ENCODE results near the gene EPB41L4A.
"Not testable (repeated sequence)": the region's sequence is repeated elsewhere in the genome, so short reads cannot be mapped to it uniquely, and the experiment has no call there.

EPB41L4A gene

GRCh38 chr5:112401924-112402323, 17.2 kb downstream of the EPB41L4A start:
- DNase-seq = no peak

GRCh38 chr5:112397690-112398089, 21.4 kb downstream of the EPB41L4A start:
- DNase-seq = no peak

- DNase-seq = no peak
These were observed 22.6 kb downstream of the EPB41L4A start for GRCh38 chr5:112396430-112396829.

GRCh38 chr5:112395299-112395698, 23.8 kb downstream of the EPB41L4A start:
- DNase-seq = not testable (repeated sequence)

GRCh38 chr5:112390327-112390726, 28.8 kb downstream of the EPB41L4A start:
- DNase-seq = no peak

- DNase-seq = peak; percentile 4
These were observed 30.3 kb downstream of the EPB41L4A start for GRCh38 chr5:112388739-112389138.

- DNase-seq = no peak
These were observed 31.0 kb downstream of the EPB41L4A start for GRCh38 chr5:112388074-112388473.

GRCh38 chr5:112386766-112387165, 32.3 kb downstream of the EPB41L4A start:
- no peak for DNase-seq

- DNase-seq = no peak
These were observed 33.1 kb downstream of the EPB41L4A start for GRCh38 chr5:112385969-112386368.

- no peak for DNase-seq
These were observed 33.5 kb downstream of the EPB41L4A start for GRCh38 chr5:112385566-112385965.

GRCh38 chr5:112384523-112384922, 34.6 kb downstream of the EPB41L4A start:
- no peak for DNase-seq

GRCh38 chr5:112382886-112383285, 36.2 kb downstream of the EPB41L4A start:
- DNase-seq = no peak

- DNase-seq = no peak
These were observed 37.6 kb downstream of the EPB41L4A start for GRCh38 chr5:112381521-112381920.

GRCh38 chr5:112379542-112380325, 39.3 kb downstream of the EPB41L4A start:
- no peak for DNase-seq

- DNase-seq = no peak
These were observed 44.3 kb downstream of the EPB41L4A start for GRCh38 chr5:112374818-112375217.

- DNase-seq = no peak
These were observed 44.7 kb downstream of the EPB41L4A start for GRCh38 chr5:112374356-112374755.

GRCh38 chr5:112373885-112374284, 45.2 kb downstream of the EPB41L4A start:
- DNase-seq = no peak

- DNase-seq = no peak
These were observed 46.5 kb downstream of the EPB41L4A start for GRCh38 chr5:112372543-112372942.

GRCh38 chr5:112371067-112371466, 48.0 kb downstream of the EPB41L4A start:
- no peak for DNase-seq

- no peak for DNase-seq
These were observed 51.7 kb downstream of the EPB41L4A start for GRCh38 chr5:112367400-112367799.

GRCh38 chr5:112366987-112367386, 52.1 kb downstream of the EPB41L4A start:
- no peak for DNase-seq

- DNase-seq = not testable (repeated sequence)
These were observed 58.3 kb downstream of the EPB41L4A start for GRCh38 chr5:112360740-112361139.

GRCh38 chr5:112356178-112356956, 62.7 kb downstream of the EPB41L4A start:
- DNase-seq = no peak

- no peak for DNase-seq
These were observed 63.9 kb downstream of the EPB41L4A start for GRCh38 chr5:112355058-112355685.

Data from NCI-H748 treated with DMSO at 0.1 percent for 48 hours (cell line).